CD14-positive monocyte (primary cell): ENCODE results near the gene SBF2. TPM values are rescaled to one million over a fixed set of nuclear protein-coding genes. Genes with fewer than 3 reads are reported as not detected.

Experiments used
- DNase-seq, 3 donors: peaks; one replicate each; pipeline ENCODE4 v3.0.0-alpha.2; 2011 to 2022
- H2AFZ ChIP-seq: 2 replicates; pipeline ENCODE4 v1.6.0; 2012; ENCODE audit warnings: mild to moderate bottlenecking, low read depth, low read length, inconsistent platforms; ENCODE audit not compliant: insufficient read depth, poor library complexity, severe bottlenecking
- H3K27ac ChIP-seq, 2 donors: 1 replicate in 1 of 2; 2 replicates in 1 of 2; pipeline ENCODE4 v1.5.1; 2012 to 2013; ENCODE audit warnings: low read length in 2 of 2, control low read depth in 1 of 2, inconsistent platforms in 1 of 2, low read depth in 1 of 2, mild to moderate bottlenecking in 1 of 2
- H3K27me3 ChIP-seq, 2 donors: one replicate each; pipeline versions ENCODE4 v1.6.0 to v1.6.1; 2011 to 2013; ENCODE audit warnings: low read length in 2 of 2; ENCODE audit not compliant: control insufficient read depth in 2 of 2, insufficient read depth in 2 of 2
- H3K36me3 ChIP-seq, 2 donors: replicated peaks in 1 of 2; 1 replicate in 1 of 2; 2 replicates in 1 of 2; pipeline versions ENCODE4 v1.5.1 to v1.6.1; 2012 to 2013; ENCODE audit warnings: low read length in 2 of 2, control low read depth in 1 of 2, inconsistent platforms in 1 of 2, mild to moderate bottlenecking in 1 of 2; ENCODE audit not compliant: insufficient read depth in 2 of 2, control insufficient read depth in 1 of 2
- H3K4me1 ChIP-seq, 2 donors: 1 replicate in 1 of 2; 2 replicates in 1 of 2; pipeline versions ENCODE4 v1.5.1 to v1.6.1; 2012 to 2013; ENCODE audit warnings: low read length in 2 of 2, control low read depth in 1 of 2, inconsistent platforms in 1 of 2, mild to moderate bottlenecking in 1 of 2, moderate library complexity in 1 of 2; ENCODE audit not compliant: insufficient read depth in 2 of 2, control insufficient read depth in 1 of 2
- H3K4me2 ChIP-seq: replicated peaks from 2 replicates; pipeline ENCODE3; 2012; ENCODE audit warnings: low read length, moderate library complexity, mild to moderate bottlenecking; ENCODE audit not compliant: poor library complexity, severe bottlenecking; ENCODE audit errors: extremely low read depth
- H3K4me3 ChIP-seq, 3 experiments: fragments of 200-600 bp in 1 of 3; sonication (generic) in 1 of 3; replicated peaks in 1 of 3; 1 replicate in 2 of 3; 2 replicates in 1 of 3; pipeline ENCODE4 v1.5.1; 2011 to 2013; ENCODE audit warnings: low read length in 3 of 3, mild to moderate bottlenecking in 3 of 3, control low read depth in 2 of 3, low read depth in 2 of 3, inconsistent platforms in 1 of 3, moderate library complexity in 1 of 3
- H3K79me2 ChIP-seq: 2 replicates; pipeline ENCODE4 v1.6.0; 2012; ENCODE audit warnings: mild to moderate bottlenecking, control low read depth, inconsistent platforms, low read length, moderate library complexity; ENCODE audit not compliant: insufficient read depth
- H3K9ac ChIP-seq: 2 replicates; pipeline ENCODE4 v1.6.0; 2017; ENCODE audit warnings: low read length, mild to moderate bottlenecking; ENCODE audit not compliant: insufficient read depth, poor library complexity, severe bottlenecking
- H3K9me3 ChIP-seq, 2 donors: replicated peaks in 1 of 2; 1 replicate in 1 of 2; 2 replicates in 1 of 2; pipeline versions ENCODE4 v1.5.1 to v1.6.1; 2012 to 2013; ENCODE audit warnings: low read length in 2 of 2, control low read depth in 1 of 2; ENCODE audit not compliant: control insufficient read depth in 1 of 2, insufficient read depth in 1 of 2
- H4K20me1 ChIP-seq: 2 replicates; pipeline ENCODE4 v1.6.0; 2012; ENCODE audit warnings: mild to moderate bottlenecking, low read length, control low read depth, moderate library complexity; ENCODE audit not compliant: insufficient read depth
- H3K27ac Mint-ChIP-seq, 7 donors: one replicate each; pipeline ENCODE4 v1.8.0; 2020; ENCODE audit warnings: mild to moderate bottlenecking in 7 of 7, mixed read lengths in 7 of 7, moderate library complexity in 6 of 7, inconsistent platforms in 2 of 7
- H3K27me3 Mint-ChIP-seq, 3 donors: one replicate each; pipeline ENCODE4 v1.8.0; 2021 to 2022; ENCODE audit warnings: low read depth in 3 of 3, mild to moderate bottlenecking in 3 of 3, mixed read lengths in 3 of 3, moderate library complexity in 3 of 3, inconsistent platforms in 1 of 3
- H3K36me3 Mint-ChIP-seq, 2 donors: one replicate each; pipeline ENCODE4 v1.8.0; 2020; ENCODE audit warnings: mixed read lengths in 2 of 2, inconsistent platforms in 1 of 2, mild to moderate bottlenecking in 1 of 2
- H3K4me1 Mint-ChIP-seq: one replicate; pipeline ENCODE4 v1.8.0; 2020; ENCODE audit warnings: mild to moderate bottlenecking, mixed read lengths
- H3K4me3 Mint-ChIP-seq, 2 donors: one replicate each; pipeline ENCODE4 v1.8.0; 2020; ENCODE audit warnings: mild to moderate bottlenecking in 2 of 2, mixed read lengths in 2 of 2, moderate library complexity in 1 of 2
- H3K9me3 Mint-ChIP-seq, 7 donors: one replicate each; pipeline ENCODE4 v1.8.0; 2020 to 2022; ENCODE audit warnings: mixed read lengths in 7 of 7, mild to moderate bottlenecking in 6 of 7, moderate library complexity in 6 of 7, inconsistent platforms in 2 of 7
- CTCF ChIP-seq: fragments of 200-600 bp; IDR thresholded peaks from one replicate; pipeline ENCODE4 v1.8.0; 2022; ENCODE audit warnings: antibody characterized with exemption, mild to moderate bottlenecking
- WGBS: methylation state at CpG from one replicate; pipeline ENCODE4 v1.1.5; 2013; ENCODE audit warnings: missing lambda C conversion rate; ENCODE audit not compliant: insufficient coverage; 5-methylcytosine and 5-hydroxymethylcytosine counted together
- intact Hi-C, 2 donors: fragments of 100-400 bp; cut with micrococcal nuclease; formaldehyde crosslinking; loops; one replicate each; pipeline versions ENCODE4 v1.15.0 to v1.15.1; 2023
- polyA plus RNA-seq, 3 donors: library from polyadenylated mRNA; depleted of rRNA in 1 of 3; unstranded in 2 of 3; stranded (reverse) in 1 of 3; fragments of 300-500 nt in 2 of 3; fragments of >200 nt in 1 of 3; fragmentation: Illumina TruSeq in 2 of 3; gene quantifications; 1 replicate in 2 of 3; 2 replicates in 1 of 3; pipeline ENCODE4 v1.2.3, GENCODE V29; 2012 to 2021
- small RNA-seq: library from RNA; depleted of rRNA; stranded (forward); fragments of <200 nt; gene quantifications from one replicate; pipeline ENCODE3, GENCODE V24; 2012; ENCODE audit warnings: low read depth; ENCODE audit not compliant: insufficient read length

The SBF2 gene
- polyA plus RNA-seq, 3 donors: 8.9 to 30.7 (median 16.4) TPM

GRCh38 chr11:9731256-9731655 lies 562.8 kb downstream of the SBF2 start:
- Histone ChIP-seq H3K9ac (no peak overlapping the region), H3K79me2 (no peaks in the 10 kb centered on the region), H3K4me2 (no peak overlapping the region), H3K4me1 (no peaks in the 10 kb centered on the region), H3K27me3 (no peaks in the 10 kb centered on the region), H3K27ac (no peak overlapping the region), H3K9me3 (no peaks in the 10 kb centered on the region), H2AFZ (no peak overlapping the region), H3K4me3 (no peak overlapping the region), H3K36me3 (peaks cover 27 to 92% of the 10 kb centered on the region in 2 donors), H4K20me1 (peaks cover 2% of the 10 kb centered on the region)
- peaks cover 4% of the 10 kb centered on the region for H3K4me1 Mint-ChIP-seq
- no peak for TF ChIP-seq CTCF
- intact Hi-C loops: no loop called here
- no peak for DNase-seq
- peaks cover 60 to 77% of the 10 kb centered on the region in 2 donors for H3K36me3 Mint-ChIP-seq
- no peak overlapping the region for H3K27ac Mint-ChIP-seq
- H3K27me3 Mint-ChIP-seq: no peaks in the 10 kb centered on the region
- WGBS: no CpG with 5 or more reads among the region's 1 CpG
- H3K4me3 Mint-ChIP-seq: no peak overlapping the region
- peaks cover 2 to 11% (median 4%) of the 10 kb centered on the region in 7 donors for H3K9me3 Mint-ChIP-seq

Small RNA genes lying within 50 kb of the gene (small RNA-seq; reads per million reads assigned to genes)
- gene AC080023.2: not detected
- not detected for gene RNU7-28P

Other genes starting within 250 kb of the SBF2 start
- 100 to 1,000 TPM in 1 of 3 donors, 10 to 100 TPM in 1, 1 to 10 TPM in 1; 9.5 to 224 (median 20.0) TPM for gene ADM, start 10.9 kb upstream of the SBF2 start, polyA plus RNA-seq
- 10 to 100 TPM; 10.5 to 24.3 (median 14.3) TPM for gene AMPD3, start 161.0 kb upstream of the SBF2 start, polyA plus RNA-seq
- 100 to 1,000 TPM in 1 of 3 donors, 10 to 100 TPM in 2; 19.7 to 114 (median 98.3) TPM for gene RNF141, start 247.0 kb upstream of the SBF2 start, polyA plus RNA-seq